SK-N-SH treated with all-trans-retinoic acid at 6 μM for 48 hours (cell line): ENCODE results near the gene PPM1H.

Source experiments
- ARNTL ChIP-seq: fragments of 450-650 bp; formaldehyde crosslinking; IDR thresholded peaks from 2 replicates; pipeline ENCODE4 v1.5.0; 2020; ENCODE audit warnings: low read depth, mild to moderate bottlenecking, moderate library complexity, borderline replicate concordance
- BACH2 ChIP-seq: fragments of 250-450 bp; sonication (Bioruptor Pico); IDR thresholded peaks from 2 replicates; pipeline ENCODE4 v1.9.0; 2021; ENCODE audit warnings: mild to moderate bottlenecking, borderline replicate concordance
- CREB5 ChIP-seq: fragments of 250-450 bp; sonication (Bioruptor Pico); IDR thresholded peaks from 2 replicates; pipeline ENCODE4 v1.5.1; 2020; ENCODE audit warnings: low read depth, mild to moderate bottlenecking, moderate library complexity
- CSRNP3 ChIP-seq: fragments of 250-450 bp; sonication (Bioruptor Pico); IDR thresholded peaks from 2 replicates; pipeline ENCODE4 v1.5.1; 2021; ENCODE audit warnings: mild to moderate bottlenecking, moderate library complexity
- RARB ChIP-seq: fragments of 250-450 bp; sonication (Bioruptor Pico); IDR thresholded peaks from 2 replicates; pipeline ENCODE4 v1.8.0; 2021; ENCODE audit warnings: mild to moderate bottlenecking, moderate library complexity
- SNAI2 ChIP-seq: fragments of 250-450 bp; sonication (Bioruptor Pico); IDR thresholded peaks from 2 replicates; pipeline ENCODE4 v1.5.0; 2020; ENCODE audit warnings: mild to moderate bottlenecking, moderate library complexity
- TCF4 ChIP-seq: fragments of 250-450 bp; sonication (Bioruptor Pico); IDR thresholded peaks from 2 replicates; pipeline ENCODE4 v1.8.0; 2021; ENCODE audit warnings: mild to moderate bottlenecking, moderate library complexity, borderline replicate concordance
- ZFP3 ChIP-seq: fragments of 250-450 bp; sonication (Bioruptor Pico); IDR thresholded peaks from 2 replicates; pipeline ENCODE4 v1.5.0; 2020; ENCODE audit warnings: mild to moderate bottlenecking, moderate library complexity
- ZFP30 ChIP-seq: fragments of 450-650 bp; formaldehyde crosslinking; IDR thresholded peaks from 2 replicates; pipeline ENCODE4 v1.5.0; 2022; ENCODE audit warnings: mild to moderate bottlenecking, moderate library complexity
- ZNF8 ChIP-seq: fragments of 450-650 bp; formaldehyde crosslinking; IDR thresholded peaks from 2 replicates; pipeline ENCODE4 v1.5.0; 2020; ENCODE audit warnings: mild to moderate bottlenecking, moderate library complexity
- TF ChIP-seq, protein P1 (sequence below): fragments of 250-450 bp; sonication (Bioruptor Pico); IDR thresholded peaks from 2 replicates; pipeline ENCODE4 v1.8.0; 2020; ENCODE audit warnings: mild to moderate bottlenecking, moderate library complexity, borderline replicate concordance

- TF ChIP-seq, protein P1, sequence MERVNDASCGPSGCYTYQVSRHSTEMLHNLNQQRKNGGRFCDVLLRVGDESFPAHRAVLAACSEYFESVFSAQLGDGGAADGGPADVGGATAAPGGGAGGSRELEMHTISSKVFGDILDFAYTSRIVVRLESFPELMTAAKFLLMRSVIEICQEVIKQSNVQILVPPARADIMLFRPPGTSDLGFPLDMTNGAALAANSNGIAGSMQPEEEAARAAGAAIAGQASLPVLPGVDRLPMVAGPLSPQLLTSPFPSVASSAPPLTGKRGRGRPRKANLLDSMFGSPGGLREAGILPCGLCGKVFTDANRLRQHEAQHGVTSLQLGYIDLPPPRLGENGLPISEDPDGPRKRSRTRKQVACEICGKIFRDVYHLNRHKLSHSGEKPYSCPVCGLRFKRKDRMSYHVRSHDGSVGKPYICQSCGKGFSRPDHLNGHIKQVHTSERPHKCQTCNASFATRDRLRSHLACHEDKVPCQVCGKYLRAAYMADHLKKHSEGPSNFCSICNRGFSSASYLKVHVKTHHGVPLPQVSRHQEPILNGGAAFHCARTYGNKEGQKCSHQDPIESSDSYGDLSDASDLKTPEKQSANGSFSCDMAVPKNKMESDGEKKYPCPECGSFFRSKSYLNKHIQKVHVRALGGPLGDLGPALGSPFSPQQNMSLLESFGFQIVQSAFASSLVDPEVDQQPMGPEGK (CRISPR knock-in tag): no peak
- TF ChIP-seq BACH2 (CRISPR knock-in tag) (no peak), ZNF8 (CRISPR knock-in tag) (no peak), RARB (CRISPR knock-in tag) (no peak), ZFP3 (CRISPR knock-in tag) (no peak), CREB5 (CRISPR knock-in tag) (no peak), TCF4 (CRISPR knock-in tag) (no peak), SNAI2 (CRISPR knock-in tag) (no peak), ARNTL (CRISPR knock-in tag) (no peak), ZFP30 (CRISPR knock-in tag) (no peak), CSRNP3 (CRISPR knock-in tag) (no peak)
Observed at GRCh38 chr12:62907078-62907477, 27.9 kb downstream of the PPM1H start.
